Kidney tubule cell (primary cell): ENCODE measurements around the gene TCHHL1.

Experiments used
- DNase-seq: peaks from one replicate; pipeline ENCODE4 v3.0.0-alpha.2; 2018; ENCODE audit warnings: low spot score

TCHHL1 gene

GRCh38 chr1:152089014-152089674 is at the start of gene TCHHL1:
TSS of gene TCHHL1 (minus strand) at chr1:152089064. CDS start at chr1:152088143, 921 bp downstream.
- no peak for DNase-seq

- DNase-seq = no peak
These were observed 48.4 kb upstream of the TCHHL1 start for GRCh38 chr1:152137215-152137614.

- no peak for DNase-seq
These were observed 41.3 kb upstream of the TCHHL1 start for GRCh38 chr1:152130186-152130585.

GRCh38 chr1:152127673-152128072 is 38.8 kb upstream of the TCHHL1 start:
- DNase-seq = no peak

GRCh38 chr1:152125834-152126443 is 37.1 kb upstream of the TCHHL1 start:
- DNase-seq = no peak

GRCh38 chr1:152118915-152119314 is 30.1 kb upstream of the TCHHL1 start:
- no peak for DNase-seq

- DNase-seq = no peak
These were observed 26.5 kb upstream of the TCHHL1 start, which contains the start of gene TCHH for GRCh38 chr1:152115344-152115743. TSS of gene TCHH (minus strand) at chr1:152115444. CDS start at chr1:152114080, 1,364 bp downstream.

GRCh38 chr1:152112885-152113432 is 24.1 kb upstream of the TCHHL1 start:
- DNase-seq = no peak

GRCh38 chr1:152112101-152112884 is 23.4 kb upstream of the TCHHL1 start:
- DNase-seq = peak; percentile 36

- DNase-seq = peak; percentile 49
These were observed 22.7 kb upstream of the TCHHL1 start for GRCh38 chr1:152111515-152111968.

GRCh38 chr1:152110860-152111514 is 22.1 kb upstream of the TCHHL1 start:
- DNase-seq = peak; percentile 65

GRCh38 chr1:152110365-152110859 is 21.5 kb upstream of the TCHHL1 start:
- peak; percentile 66 for DNase-seq

- DNase-seq = no peak
These were observed 21.1 kb upstream of the TCHHL1 start for GRCh38 chr1:152109998-152110294.

GRCh38 chr1:152109231-152109997 is 20.6 kb upstream of the TCHHL1 start:
- peak; percentile 9 for DNase-seq

GRCh38 chr1:152108882-152109222 is 20.0 kb upstream of the TCHHL1 start:
- DNase-seq = peak; percentile 2

- DNase-seq = peak; percentile 55
These were observed 19.4 kb upstream of the TCHHL1 start for GRCh38 chr1:152107984-152108881.

GRCh38 chr1:152107031-152107983 is 18.4 kb upstream of the TCHHL1 start:
- DNase-seq = no peak

- DNase-seq = no peak
These were observed 16.0 kb upstream of the TCHHL1 start for GRCh38 chr1:152104854-152105253.

- DNase-seq = no peak
These were observed 8.1 kb upstream of the TCHHL1 start for GRCh38 chr1:152096931-152097330.
